ENCODE measurements around the gene NRIP1. TPM values are rescaled to one million over a fixed set of nuclear protein-coding genes. Genes with fewer than 3 reads are reported as not detected.

Gene NRIP1
- total RNA-seq, 2 donors from 2014 or later: 29.3 to 43.1 TPM

GRCh38 chr21:15050568-15051377 lies 14.0 kb downstream of the NRIP1 start:
- intact Hi-C loops (cut with DNase I): no loop called here
- no peaks in the 10 kb centered on the region for H3K9me3 ChIP-seq
- DNase-seq (ENCODE audit: low spot score): no peak
- WGBS: 68% methylated on average over 11 of the region's 11 CpGs
- no peaks in the 10 kb centered on the region for H3K36me3 ChIP-seq
- no peaks in the 10 kb centered on the region for H3K27me3 ChIP-seq (replicated peaks; ENCODE audit: insufficient read depth)
- H3K4me1 ChIP-seq (replicated peaks): peaks cover 14% of the 10 kb centered on the region
- H3K27ac ChIP-seq: peak overlapping the region; percentile 20 to 37
- H3K4me3 ChIP-seq: no peak overlapping the region
- TF ChIP-seq CTCF (IDR thresholded peaks at IDR 0.05) (no peak), POLR2AphosphoS5 (IDR thresholded peaks at IDR 0.05) (no peak), POLR2A (IDR thresholded peaks at IDR 0.05) (no peak)

- no peaks in the 10 kb centered on the region for H3K27me3 ChIP-seq (replicated peaks; ENCODE audit: insufficient read depth)
- intact Hi-C loops (cut with DNase I): no loop called here
- H3K9me3 ChIP-seq: no peaks in the 10 kb centered on the region
- no peaks in the 10 kb centered on the region for H3K4me1 ChIP-seq (replicated peaks)
- H3K4me3 ChIP-seq: no peak overlapping the region
- no peaks in the 10 kb centered on the region for H3K36me3 ChIP-seq
- 93% methylated on average over 3 of the region's 3 CpGs for WGBS
- H3K27ac ChIP-seq: no peak overlapping the region
- TF ChIP-seq POLR2AphosphoS5 (IDR thresholded peaks at IDR 0.05) (no peak), CTCF (IDR thresholded peaks at IDR 0.05) (no peak), POLR2A (IDR thresholded peaks at IDR 0.05) (no peak)
- DNase-seq (ENCODE audit: low spot score): no peak
Observed at GRCh38 chr21:15045017-15045416, 19.8 kb downstream of the NRIP1 start.

- intact Hi-C loops (cut with DNase I): no loop called here
- Histone ChIP-seq H3K4me3 (no peak overlapping the region), H3K4me1 (replicated peaks) (no peaks in the 10 kb centered on the region), H3K27me3 (replicated peaks; ENCODE audit: insufficient read depth) (no peaks in the 10 kb centered on the region), H3K9me3 (no peaks in the 10 kb centered on the region), H3K27ac (no peak overlapping the region), H3K36me3 (no peaks in the 10 kb centered on the region)
- TF ChIP-seq POLR2AphosphoS5 (IDR thresholded peaks at IDR 0.05) (no peak), POLR2A (IDR thresholded peaks at IDR 0.05) (no peak), CTCF (IDR thresholded peaks at IDR 0.05) (no peak)
- DNase-seq (ENCODE audit: low spot score): no peak
Observed at GRCh38 chr21:15042531-15042930, 22.3 kb downstream of the NRIP1 start.

- H3K9me3 ChIP-seq: no peaks in the 10 kb centered on the region
- TF ChIP-seq CTCF (IDR thresholded peaks at IDR 0.05) (no peak), POLR2A (IDR thresholded peaks at IDR 0.05) (no peak), POLR2AphosphoS5 (IDR thresholded peaks at IDR 0.05) (no peak)
- no peak for DNase-seq (ENCODE audit: low spot score)
- no peak overlapping the region for H3K4me3 ChIP-seq
- WGBS: 100% methylated on average over 1 of the region's 1 CpG
- H3K4me1 ChIP-seq (replicated peaks): no peaks in the 10 kb centered on the region
- H3K27ac ChIP-seq: no peak overlapping the region
- H3K27me3 ChIP-seq (replicated peaks; ENCODE audit: insufficient read depth): no peaks in the 10 kb centered on the region
- intact Hi-C loops (cut with DNase I): no loop called here
- H3K36me3 ChIP-seq: no peaks in the 10 kb centered on the region
Observed at GRCh38 chr21:15039607-15040299, 25.0 kb downstream of the NRIP1 start.

All from prostate gland (tissue), 2 donors.